ENCODE results near the gene CNN3. TPM values are rescaled to one million over a fixed set of nuclear protein-coding genes. Genes with fewer than 3 reads are reported as not detected.

CNN3 gene
- total and polyA plus RNA-seq, 2 donors from 2014 or later: 232 to 291 TPM

GRCh38 chr1:94887106-94887505, 39.8 kb downstream of the CNN3 start:
- FAIRE-seq (no peak), DNase-seq (no peak)
- Histone ChIP-seq H3K4me3 (ENCODE audit: low read length in 3 of 3) (no peak overlapping the region), H3K9ac (ENCODE audit: low read length in 3 of 3) (no peak overlapping the region), H3K27ac (ENCODE audit: low read depth in 2 of 2, low read length in 2 of 2) (no peak overlapping the region), H3K4me1 (ENCODE audit: control insufficient read depth in 2 of 3, insufficient read depth in 2 of 3, low read depth in 1 of 3, low read length in 3 of 3) (peaks cover 3 to 19% (median 6%) of the 10 kb centered on the region in 3 donors), H3K36me3 (ENCODE audit: control insufficient read depth in 2 of 3, insufficient read depth in 3 of 3, low read length in 3 of 3) (peaks cover 0 to 2% (median 0%) of the 10 kb centered on the region in 3 donors), H3K9me3 (ENCODE audit: control insufficient read depth in 2 of 3, insufficient read depth in 1 of 3, low read length in 3 of 3) (no peaks in the 10 kb centered on the region), H3K27me3 (ENCODE audit: control insufficient read depth, insufficient read depth, low read length) (no peaks in the 10 kb centered on the region)
- intact Hi-C loops (cut with DNase I): no loop called here
- TF ChIP-seq, protein P1, sequence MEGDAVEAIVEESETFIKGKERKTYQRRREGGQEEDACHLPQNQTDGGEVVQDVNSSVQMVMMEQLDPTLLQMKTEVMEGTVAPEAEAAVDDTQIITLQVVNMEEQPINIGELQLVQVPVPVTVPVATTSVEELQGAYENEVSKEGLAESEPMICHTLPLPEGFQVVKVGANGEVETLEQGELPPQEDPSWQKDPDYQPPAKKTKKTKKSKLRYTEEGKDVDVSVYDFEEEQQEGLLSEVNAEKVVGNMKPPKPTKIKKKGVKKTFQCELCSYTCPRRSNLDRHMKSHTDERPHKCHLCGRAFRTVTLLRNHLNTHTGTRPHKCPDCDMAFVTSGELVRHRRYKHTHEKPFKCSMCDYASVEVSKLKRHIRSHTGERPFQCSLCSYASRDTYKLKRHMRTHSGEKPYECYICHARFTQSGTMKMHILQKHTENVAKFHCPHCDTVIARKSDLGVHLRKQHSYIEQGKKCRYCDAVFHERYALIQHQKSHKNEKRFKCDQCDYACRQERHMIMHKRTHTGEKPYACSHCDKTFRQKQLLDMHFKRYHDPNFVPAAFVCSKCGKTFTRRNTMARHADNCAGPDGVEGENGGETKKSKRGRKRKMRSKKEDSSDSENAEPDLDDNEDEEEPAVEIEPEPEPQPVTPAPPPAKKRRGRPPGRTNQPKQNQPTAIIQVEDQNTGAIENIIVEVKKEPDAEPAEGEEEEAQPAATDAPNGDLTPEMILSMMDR (IDR thresholded peaks at IDR 0.05; ENCODE audit: borderline replicate concordance, extremely low read depth, insufficient read depth): no peak

GRCh38 chr1:94886361-94886760, 40.5 kb downstream of the CNN3 start:
- no peak overlapping the region for H3K9ac ChIP-seq (ENCODE audit: low read length in 3 of 3)
- H3K4me1 ChIP-seq (ENCODE audit: control insufficient read depth in 2 of 3, insufficient read depth in 2 of 3, low read depth in 1 of 3, low read length in 3 of 3): peaks cover 3 to 19% (median 6%) of the 10 kb centered on the region in 3 donors
- no peak overlapping the region for H3K4me3 ChIP-seq (ENCODE audit: low read length in 3 of 3)
- intact Hi-C loops (cut with DNase I): no loop called here
- no peak for DNase-seq
- H3K9me3 ChIP-seq (ENCODE audit: control insufficient read depth in 2 of 3, insufficient read depth in 1 of 3, low read length in 3 of 3): no peaks in the 10 kb centered on the region
- no peaks in the 10 kb centered on the region for H3K36me3 ChIP-seq (ENCODE audit: control insufficient read depth in 2 of 3, insufficient read depth in 3 of 3, low read length in 3 of 3)
- H3K27ac ChIP-seq (ENCODE audit: low read depth in 2 of 2, low read length in 2 of 2): no peak overlapping the region
- H3K27me3 ChIP-seq (ENCODE audit: control insufficient read depth, insufficient read depth, low read length): no peaks in the 10 kb centered on the region
- TF ChIP-seq, protein P1 (IDR thresholded peaks at IDR 0.05; ENCODE audit: borderline replicate concordance, extremely low read depth, insufficient read depth): no peak
- FAIRE-seq: no peak

DNA sequence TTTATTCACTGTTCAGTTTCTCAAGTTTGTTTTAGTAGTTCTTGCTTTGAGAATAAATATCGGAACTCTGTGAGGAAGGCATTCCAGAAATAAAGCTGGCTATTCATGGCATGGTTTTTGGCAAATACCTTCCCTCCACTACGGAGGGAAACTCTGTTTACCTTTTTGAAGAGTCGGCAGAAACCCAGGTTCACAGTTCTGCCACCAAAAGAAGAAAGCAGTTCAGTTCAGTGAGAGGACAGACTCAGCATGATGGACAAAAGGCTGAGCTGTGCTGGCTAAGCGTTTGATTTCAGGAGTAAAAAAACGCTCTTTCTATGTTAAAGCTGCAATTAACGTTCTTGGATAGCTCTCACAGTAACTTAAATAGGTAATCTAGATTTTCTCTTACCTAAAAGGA, 42.4 kb downstream of the CNN3 start:
- FAIRE-seq (no peak), DNase-seq (no peak)
- intact Hi-C loops (cut with DNase I): no loop called here
- Histone ChIP-seq H3K27me3 (ENCODE audit: control insufficient read depth, insufficient read depth, low read length) (no peaks in the 10 kb centered on the region), H3K9me3 (ENCODE audit: control insufficient read depth in 2 of 3, insufficient read depth in 1 of 3, low read length in 3 of 3) (no peaks in the 10 kb centered on the region), H3K4me1 (ENCODE audit: control insufficient read depth in 2 of 3, insufficient read depth in 2 of 3, low read depth in 1 of 3, low read length in 3 of 3) (peaks cover 3 to 19% (median 6%) of the 10 kb centered on the region in 3 donors), H3K4me3 (ENCODE audit: low read length in 3 of 3) (peak overlapping the region in 1 of 3 donors; percentile 20), H3K36me3 (ENCODE audit: control insufficient read depth in 2 of 3, insufficient read depth in 3 of 3, low read length in 3 of 3) (no peaks in the 10 kb centered on the region), H3K9ac (ENCODE audit: low read length in 3 of 3) (peak overlapping the region in 1 of 3 donors; percentile 62), H3K27ac (ENCODE audit: low read depth in 2 of 2, low read length in 2 of 2) (peak overlapping the region; percentile 66 to 74)
- TF ChIP-seq, protein P1 (IDR thresholded peaks at IDR 0.05; ENCODE audit: borderline replicate concordance, extremely low read depth, insufficient read depth): no peak

GRCh38 chr1:94884106-94884505, 42.8 kb downstream of the CNN3 start:
- Histone ChIP-seq H3K36me3 (ENCODE audit: control insufficient read depth in 2 of 3, insufficient read depth in 3 of 3, low read length in 3 of 3) (no peaks in the 10 kb centered on the region), H3K4me3 (ENCODE audit: low read length in 3 of 3) (peak overlapping the region in 1 of 3 donors; percentile 20), H3K27ac (ENCODE audit: low read depth in 2 of 2, low read length in 2 of 2) (peak overlapping the region; percentile 66 to 74), H3K9me3 (ENCODE audit: control insufficient read depth in 2 of 3, insufficient read depth in 1 of 3, low read length in 3 of 3) (no peaks in the 10 kb centered on the region), H3K27me3 (ENCODE audit: control insufficient read depth, insufficient read depth, low read length) (no peaks in the 10 kb centered on the region), H3K9ac (ENCODE audit: low read length in 3 of 3) (peak overlapping the region in 1 of 3 donors; percentile 62), H3K4me1 (ENCODE audit: control insufficient read depth in 2 of 3, insufficient read depth in 2 of 3, low read depth in 1 of 3, low read length in 3 of 3) (peaks cover 3 to 19% (median 6%) of the 10 kb centered on the region in 3 donors)
- TF ChIP-seq, protein P1 (IDR thresholded peaks at IDR 0.05; ENCODE audit: borderline replicate concordance, extremely low read depth, insufficient read depth): no peak
- peak; percentile 82 to 92 (median 86) for DNase-seq
- intact Hi-C loops (cut with DNase I): no loop called here
- FAIRE-seq: no peak

All from kidney (tissue), 14 donors.